DMS53 treated with DMSO at 0.1 percent for 48 hours (cell line): ENCODE data around the gene DOK7.

ENCODE experiments used
- DNase-seq: peaks from one replicate; lab custom pipeline; 2025; ENCODE audit not compliant: unreplicated experiment; lab: John Stamatoyannopoulos, UW

The DOK7 gene

DNA sequence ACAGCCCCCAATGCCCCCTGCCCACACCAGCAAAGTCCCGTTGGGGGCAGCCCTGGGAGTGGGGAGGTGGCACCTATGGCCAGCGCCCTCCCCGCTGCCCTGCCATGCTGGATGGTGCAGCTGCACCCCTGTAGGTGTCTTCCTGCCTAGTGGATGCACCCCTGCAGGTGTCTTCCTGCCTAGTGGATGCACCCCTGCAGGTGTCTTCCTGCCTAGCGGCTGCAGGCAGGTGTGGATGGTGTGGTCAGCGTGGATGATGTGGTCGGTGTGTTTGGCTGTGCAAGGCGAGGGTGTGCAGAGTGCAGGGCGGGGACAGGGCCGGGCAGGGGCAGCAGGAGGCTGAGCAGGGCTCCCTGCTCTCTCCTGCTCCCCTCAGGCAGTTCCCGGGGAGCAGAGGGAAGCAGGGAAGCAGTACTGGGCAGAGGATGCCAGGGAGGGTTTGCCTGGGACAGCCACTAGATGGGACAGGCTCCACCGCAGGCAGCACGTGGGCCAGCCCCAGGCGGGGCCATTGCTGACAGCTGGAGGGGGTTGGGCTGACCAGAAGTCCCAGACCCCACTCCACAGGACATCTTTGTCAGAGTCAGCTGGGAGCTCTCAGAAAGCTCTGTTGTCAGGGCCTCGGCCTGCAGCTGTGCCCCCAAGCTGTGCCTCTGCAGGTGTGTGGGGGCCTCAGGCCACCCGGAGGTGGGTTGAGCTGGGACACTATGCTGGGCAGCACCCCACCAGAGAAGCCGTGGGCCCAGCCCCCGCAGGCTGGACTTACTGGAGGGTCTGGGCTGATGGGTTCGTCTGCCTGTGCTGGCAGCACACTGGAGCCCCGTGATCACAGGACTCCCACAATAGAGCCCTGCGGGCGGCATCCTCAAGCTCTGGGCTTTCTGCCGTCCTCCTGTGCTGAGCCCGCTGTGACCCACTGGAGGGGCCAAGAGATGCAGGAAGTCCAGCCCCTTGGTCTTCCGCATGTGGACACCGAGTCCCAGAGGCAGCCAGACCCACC, 23.7 kb downstream of the DOK7 start:
- DNase-seq, result no peak

DNA sequence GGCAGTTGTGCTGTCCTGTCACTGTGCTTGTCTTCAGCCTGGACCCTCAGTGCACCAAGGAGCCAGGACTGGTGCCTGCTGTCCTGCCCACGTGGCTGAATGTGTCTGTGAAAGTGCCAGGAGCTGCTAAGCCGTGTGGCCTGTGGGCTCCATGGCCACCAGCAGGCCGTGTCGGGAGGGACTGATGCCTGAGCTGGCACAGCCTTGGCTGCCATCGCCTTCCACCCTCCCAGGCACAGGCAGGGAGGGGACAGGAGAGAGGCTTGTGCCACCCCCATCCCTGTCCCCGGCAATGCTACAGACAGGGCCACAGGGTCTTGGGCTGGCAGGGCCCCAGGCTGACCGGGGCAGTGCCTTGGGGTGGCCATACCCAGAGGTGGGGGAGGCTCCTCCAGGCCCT, 24.8 kb downstream of the DOK7 start:
- DNase-seq, result no peak

DNA sequence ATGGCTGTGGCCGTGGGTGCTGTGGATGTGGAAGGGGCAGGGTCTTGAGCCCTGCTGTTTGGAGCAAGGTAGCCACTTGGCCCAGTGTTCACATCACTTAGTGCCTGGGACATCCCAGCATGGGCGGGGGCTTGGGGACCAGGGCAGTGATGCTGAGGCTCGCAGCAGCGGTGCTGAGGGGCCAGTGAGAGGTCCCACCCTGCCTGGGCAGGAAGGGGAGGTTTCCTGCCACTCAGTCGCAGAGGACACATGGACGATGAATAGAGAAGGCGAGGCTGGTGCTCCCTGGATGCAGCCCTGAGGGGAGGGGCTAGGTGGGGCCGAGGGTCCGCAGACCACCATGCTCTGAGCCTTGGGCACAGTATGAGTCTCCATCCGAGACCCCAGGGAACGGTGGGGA, 25.7 kb downstream of the DOK7 start:
- no peak for DNase-seq

DNA sequence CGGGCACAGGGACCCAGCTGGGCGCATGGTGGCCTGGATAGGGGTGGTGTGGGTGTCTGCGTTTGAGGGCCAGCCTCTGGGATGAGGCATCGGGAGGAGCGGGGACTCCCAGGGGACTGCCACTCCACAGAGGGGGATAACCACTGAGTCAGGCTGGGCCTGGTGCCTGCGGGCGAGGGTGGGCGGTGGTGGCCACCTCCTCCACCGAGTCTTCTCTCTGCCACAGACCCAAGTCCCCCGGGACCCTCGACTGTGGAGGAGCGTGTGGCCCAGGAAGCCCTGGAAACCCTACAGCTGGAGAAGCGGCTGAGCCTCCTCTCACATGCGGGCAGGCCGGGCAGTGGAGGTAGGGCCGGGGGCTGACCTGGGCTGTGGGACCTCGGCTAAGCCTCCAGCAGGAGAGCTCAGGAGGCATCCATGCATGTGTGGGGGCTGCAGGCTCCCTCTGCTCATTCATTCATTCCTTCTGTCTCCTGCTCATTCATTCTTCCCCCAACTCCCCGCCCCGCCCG, 26.4 kb downstream of the DOK7 start:
- DNase-seq, result no peak

DNA sequence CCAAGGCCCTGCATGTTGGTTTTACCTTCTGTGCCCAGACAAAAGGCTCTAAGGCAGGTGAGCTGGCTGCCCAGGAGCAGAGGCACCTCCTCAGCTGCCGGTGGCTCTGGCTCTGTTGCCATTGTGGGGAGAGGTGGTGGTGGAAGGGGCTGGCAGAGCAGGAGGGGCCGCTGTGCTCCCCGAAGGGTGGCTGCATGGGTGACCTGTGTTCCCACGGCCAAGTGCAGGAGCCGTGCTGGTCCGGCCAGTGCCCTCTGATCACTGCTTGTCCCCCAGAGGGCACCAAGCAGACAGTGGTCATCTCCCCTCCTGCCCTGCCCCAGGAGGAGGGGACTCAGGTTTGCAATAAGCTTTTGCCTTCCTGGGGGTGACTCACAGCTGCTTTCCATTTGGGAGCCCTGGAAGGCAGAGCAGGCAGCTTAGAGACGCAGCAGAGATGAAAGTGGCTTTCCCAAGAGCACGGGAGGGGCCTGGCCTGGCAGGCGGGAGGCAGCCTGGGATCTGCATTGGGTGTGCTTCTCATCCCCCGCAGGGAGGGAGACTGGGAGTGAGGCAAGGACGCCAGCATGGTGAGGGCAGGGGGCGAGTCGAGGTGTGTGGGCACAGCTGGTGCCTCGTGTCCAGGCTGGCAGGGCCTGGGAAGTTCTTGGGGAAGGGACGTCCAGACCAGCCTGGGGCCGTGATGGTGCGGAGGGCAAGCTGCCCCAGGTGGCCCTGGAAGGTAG, 28.7 kb downstream of the DOK7 start:
- DNase-seq, result no peak

DNA sequence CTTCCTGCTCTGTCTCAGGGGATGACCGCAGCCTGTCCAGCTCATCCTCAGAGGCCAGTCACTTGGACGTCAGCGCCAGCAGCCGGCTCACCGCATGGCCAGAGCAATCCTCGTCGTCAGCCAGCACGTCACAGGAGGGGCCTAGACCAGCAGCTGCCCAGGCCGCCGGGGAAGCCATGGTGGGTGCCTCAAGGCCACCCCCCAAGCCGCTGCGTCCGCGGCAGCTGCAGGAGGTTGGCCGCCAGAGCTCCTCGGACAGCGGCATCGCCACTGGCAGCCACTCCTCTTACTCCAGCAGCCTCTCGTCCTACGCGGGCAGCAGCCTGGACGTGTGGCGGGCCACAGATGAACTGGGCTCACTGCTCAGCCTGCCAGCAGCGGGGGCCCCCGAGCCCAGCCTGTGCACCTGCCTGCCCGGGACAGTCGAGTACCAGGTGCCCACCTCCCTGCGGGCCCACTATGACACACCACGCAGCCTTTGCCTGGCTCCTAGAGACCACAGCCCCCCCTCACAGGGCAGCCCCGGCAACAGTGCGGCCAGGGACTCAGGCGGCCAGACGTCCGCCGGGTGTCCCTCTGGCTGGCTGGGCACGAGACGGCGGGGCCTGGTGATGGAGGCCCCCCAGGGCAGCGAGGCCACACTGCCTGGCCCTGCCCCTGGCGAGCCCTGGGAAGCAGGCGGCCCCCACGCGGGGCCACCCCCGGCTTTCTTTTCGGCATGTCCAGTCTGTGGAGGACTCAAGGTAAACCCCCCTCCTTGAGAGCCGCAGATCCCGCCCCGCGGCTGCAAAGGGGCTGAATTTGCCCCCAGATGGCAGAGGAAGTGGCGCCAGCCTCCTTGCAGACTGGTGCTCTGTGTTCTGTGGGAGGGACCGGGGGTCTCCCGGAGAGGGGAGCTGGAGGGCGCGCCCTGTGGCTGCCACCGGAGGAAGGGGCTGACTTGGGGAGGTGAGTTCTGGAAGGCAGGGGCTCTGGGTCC, 29.9 kb downstream of the DOK7 start:
- no peak for DNase-seq

DNA sequence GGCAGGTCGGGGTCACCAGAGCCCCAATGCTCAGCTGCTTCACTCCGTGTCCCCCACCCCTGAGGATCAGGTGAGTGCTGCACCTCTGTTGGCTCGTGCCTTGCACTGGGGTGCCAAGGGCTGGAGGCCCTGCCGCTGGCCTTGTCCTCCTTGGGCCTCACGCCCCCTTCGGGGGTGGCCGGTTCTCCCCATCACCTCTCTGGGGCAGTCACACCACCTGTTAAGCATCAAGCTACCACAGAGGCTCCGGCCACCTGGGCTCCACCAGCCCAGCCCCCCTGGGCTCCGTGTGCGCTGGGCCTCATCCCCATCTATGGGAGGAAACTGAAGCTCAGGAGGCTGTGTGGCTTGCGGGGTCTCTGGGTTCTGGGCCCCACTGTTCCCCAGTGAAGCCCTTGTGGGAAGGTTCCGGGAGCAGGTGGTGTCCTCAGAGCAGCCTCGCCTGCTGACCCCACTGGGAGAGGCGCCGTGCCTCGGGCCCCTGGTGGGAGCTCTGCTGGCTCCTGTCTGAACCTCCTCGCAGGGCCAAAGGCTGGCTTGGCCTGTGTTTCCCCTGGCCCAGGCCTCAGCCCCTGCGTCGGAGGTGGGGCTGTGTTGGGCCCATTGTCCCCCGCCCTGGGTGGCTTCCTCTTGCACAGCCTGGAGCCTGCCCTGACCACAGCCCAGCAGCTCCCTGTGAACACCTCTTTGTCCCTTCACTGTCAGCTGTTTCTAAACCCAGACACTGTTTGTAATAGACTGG, 30.8 kb downstream of the DOK7 start:
- DNase-seq, result no peak

DNA sequence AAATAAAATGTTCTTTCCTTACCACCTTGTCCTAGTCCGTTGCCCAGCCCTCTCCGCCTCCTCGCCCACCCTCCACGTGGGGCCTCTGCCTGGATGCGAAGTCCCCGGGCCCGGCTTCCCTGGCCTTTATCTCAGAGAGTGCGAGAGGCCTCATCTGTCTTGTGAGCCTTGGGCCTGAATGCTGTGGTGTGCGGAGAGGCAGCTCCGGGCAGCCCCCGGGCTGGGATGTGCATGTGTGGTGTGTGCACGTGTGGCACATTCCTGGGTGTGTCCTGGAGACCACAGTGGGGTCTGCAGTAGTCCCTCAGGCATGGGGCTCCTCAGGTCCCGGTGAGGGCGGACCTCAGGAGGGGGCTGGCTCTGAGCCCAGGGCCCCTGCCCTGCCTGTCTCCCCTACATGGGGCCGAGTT, 31.4 kb downstream of the DOK7 start:
- DNase-seq, result no peak

DNA sequence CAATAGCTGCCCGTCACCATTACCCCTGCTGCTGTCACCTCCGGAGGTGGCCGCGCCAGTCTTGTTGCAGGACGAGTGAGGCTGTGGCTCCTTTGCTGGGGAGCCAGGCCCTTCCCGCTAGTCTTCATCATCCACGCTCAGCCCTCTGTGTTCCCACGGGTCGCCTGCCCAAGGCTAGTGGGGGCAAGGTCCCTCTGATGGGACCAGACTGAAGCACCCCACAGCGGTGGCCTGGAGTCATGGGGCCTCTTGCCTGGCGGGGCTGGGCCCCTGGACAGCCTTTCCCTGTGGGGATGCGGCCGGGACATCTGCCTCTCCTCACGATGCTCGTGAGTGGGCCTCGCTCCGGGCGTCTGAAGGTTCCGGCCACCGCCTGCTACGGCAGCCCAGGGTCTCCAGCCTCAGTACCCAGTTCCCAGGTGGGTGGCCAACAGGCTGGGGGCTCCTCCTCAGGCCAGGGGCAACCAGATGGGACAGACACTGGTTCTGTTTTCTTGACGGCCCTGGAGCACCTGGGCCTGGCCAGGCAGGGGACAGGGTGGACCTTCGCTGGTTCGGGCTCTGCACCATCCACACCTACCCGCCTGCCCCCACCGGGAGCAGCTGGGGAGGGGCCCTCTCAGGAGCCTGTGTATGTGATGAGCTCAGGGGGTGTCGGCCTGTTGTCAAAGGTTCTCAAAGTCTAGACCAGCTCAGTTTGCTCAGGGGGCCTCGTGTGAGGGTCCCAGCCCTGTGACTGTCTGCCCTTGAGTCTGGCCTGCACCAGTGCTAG, 32.3 kb downstream of the DOK7 start:
- no peak for DNase-seq

DNA sequence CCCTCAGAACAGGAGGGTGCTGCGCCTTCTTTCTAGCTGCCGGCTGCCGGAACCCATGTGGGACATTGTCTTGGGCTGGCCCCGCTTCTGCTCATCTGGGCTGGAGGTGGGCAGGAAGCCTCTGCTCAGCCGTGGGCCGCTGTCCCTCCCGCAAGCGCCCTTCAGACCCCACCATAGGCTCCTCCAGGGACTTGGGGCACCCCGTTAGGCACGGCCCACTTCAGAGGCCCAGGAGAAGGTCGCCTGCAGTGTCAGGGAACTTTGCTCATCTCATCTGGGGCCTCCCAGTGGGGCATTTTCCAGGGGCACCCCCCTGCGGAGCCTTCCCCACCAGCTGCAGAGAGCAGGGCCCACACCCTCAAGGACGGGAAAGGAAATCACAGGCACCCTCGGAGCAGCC, 32.9 kb downstream of the DOK7 start:
- DNase-seq, result no peak

DNA sequence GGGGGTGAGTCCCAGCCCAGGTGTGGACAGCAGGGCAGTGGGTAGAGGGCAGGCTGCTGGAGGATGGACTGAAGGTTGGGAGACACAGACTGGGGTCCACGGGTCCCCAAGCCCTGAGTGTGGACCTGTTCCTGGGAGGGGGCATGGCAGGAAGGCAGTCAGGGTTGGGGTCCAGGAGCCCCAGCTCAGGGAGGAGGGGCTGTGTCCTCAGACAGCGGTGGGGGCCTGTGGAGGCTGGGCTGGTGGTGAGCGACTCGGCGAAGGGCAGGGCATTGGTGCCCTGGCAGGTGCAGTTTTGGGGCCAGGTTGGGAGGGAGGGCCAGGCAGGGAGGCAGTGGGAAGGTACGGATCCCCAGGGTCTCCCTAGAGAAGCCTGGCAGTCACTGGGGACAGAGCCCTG, 34.0 kb downstream of the DOK7 start:
- DNase-seq, result no peak

DNA sequence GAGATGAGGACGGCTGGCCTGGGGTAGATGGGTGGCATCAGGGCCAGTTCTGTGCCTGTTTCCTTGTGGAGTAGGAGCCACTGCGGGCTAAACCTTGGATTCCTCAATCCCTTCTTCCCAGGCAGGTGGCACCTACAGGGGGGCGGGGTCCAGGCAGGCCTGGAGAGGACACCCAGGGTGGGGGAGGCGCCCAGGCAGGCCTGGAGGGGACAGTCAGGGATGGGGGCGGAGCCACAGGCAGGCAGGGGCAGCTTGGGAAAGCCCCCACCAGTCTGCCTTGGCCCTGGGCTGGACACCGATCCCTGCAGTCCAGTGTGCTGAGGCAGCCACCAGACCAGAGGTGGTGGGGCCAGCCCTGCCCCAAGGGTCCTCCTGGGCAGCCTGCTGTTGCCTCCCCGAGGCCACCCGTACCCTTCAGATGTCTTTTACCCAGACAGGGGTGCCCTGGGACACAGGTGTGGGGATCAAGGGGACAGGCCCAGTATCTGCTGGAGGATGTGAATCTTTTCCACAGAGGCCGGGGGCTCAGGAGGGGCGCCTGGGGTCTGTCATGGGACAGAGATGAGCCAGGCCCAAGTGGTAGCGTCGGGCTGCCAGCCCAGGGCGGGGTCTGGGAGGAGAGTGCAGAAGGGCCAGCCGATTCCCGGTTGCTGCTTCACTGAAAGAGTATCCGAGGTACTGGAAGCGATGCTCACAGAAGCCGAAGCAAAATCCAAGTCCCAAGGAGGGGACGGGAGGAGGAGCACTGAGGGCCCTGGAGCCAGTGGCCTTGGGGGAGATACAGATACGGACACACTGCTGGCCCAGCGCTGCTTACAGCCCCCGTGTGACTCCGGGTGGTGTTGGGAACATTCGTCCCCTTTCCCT, 34.6 kb downstream of the DOK7 start:
- no peak for DNase-seq

DNA sequence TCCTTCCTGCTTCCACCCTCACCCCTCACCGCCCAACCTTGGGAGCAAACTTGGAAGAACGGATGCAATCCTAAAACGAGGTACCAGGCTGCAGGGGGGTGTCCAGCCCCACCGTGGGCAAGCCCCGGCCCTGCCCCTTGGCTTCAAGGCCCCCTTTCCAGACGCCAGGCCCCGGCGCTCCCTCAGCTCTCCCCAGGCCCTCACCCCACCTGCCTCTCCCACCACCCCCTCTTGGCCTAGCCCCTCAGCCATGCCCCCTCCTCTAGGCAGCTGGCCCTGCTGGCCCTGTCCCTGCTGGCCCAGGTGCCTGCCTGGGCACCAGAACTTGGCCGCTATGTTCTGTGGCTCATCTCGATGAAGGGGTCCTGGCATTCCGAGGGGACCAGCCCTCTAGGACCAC, 35.3 kb downstream of the DOK7 start:
- no peak for DNase-seq

DNA sequence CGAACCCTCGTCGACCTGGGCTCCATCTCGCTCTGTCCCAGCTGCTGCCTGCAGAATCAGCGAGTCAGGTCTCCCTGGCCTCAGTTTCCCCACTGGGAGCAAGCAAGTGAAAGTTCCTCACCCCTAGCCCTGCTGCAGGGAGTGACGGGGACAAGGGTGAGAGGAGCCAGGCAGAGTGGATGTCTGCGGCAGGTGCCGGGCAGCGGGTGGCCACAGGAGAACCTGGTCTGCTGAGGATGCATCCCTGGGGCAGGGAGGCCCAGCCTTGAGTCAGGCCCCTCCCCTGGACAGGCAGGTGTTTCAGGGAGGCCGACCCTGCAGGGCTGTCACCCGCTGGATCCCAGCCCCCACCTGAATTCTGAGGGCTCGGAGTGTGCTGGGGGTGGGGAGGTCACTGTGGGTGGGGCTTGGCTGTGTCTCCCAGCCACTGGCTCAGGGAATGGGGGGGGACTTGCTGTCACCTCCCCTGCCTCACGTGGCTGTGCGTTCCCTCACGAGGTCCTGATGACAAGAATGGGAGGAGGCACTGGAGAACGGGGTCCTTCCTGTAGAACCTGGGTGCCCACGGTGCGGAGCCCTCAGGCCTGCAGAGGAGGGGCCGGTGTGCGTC, 35.9 kb downstream of the DOK7 start:
- DNase-seq, result no peak

DNA sequence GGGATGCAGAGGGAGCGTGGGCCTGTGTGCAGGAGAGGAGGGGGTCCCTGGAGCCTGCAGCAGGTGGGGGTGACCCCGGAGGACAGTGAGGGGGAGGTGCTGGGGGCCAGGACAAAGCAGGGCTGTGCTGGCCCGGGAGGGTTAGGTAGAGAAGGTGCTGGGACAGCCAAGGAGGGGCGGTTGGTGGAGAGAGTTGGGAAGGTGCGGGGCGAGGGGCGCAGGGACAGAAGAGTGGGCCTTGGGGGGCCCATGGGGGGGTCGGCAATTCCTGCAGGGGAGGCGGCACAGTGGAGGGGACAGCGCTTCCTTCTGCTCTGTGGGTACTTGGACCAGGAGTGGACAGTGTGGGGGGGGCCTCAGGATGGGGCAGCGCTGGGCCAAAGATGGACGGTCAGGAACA, 36.6 kb downstream of the DOK7 start:
- DNase-seq, result no peak

DNA sequence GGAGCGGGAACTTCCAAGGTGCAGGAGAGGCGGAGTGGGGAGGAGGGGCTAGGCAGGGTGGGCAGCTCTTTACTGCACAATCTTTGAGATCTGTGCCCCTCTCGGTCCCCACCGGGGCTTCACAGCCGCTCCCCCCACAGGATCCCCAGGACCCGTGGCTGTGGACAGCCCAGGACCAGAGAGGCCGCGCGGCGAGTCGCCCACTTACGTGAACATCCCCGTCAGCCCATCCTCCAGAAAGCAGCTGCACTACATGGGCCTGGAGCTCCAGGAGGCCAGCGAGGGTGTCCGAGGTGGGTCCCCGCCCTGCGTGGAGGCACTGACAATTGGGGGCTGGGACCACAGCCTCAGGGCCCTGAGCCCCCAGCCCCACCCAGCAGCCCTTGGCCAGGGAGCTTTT, 37.0 kb downstream of the DOK7 start:
- no peak for DNase-seq

DNA sequence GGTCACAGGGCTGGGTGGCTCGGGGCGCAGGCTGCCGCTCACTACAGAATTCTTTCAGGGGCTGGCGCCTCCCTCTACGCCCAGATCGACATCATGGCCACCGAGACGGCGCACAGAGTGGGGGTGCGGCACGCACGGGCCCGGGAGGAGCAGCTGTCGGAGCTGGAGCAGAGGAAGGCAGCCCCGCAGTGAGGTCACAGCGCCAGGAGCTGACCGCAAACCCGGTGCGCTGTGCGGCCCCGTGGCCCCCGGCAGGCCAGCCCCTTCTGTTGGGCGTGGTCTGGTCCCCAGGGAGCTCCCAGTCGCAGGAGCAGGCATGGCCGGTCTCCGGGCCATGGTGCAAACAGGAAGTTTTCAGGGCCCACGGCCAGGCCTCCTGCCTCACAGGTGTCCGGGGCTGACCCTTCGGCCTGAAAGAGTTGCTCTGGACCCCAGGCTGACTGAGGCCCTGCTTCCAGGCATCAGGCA, 37.6 kb downstream of the DOK7 start:
- no peak for DNase-seq
